Osteoblast (primary cell): ENCODE measurements around the gene RALA. TPM values are rescaled to one million over a fixed set of nuclear protein-coding genes. Genes with fewer than 3 reads are reported as not detected.
A peak's percentile ranks its signal among the peaks of the same experiment; 100 is the strongest.

ENCODE experiments used
- DNase-seq: peaks from one replicate; pipeline ENCODE4 v3.0.0; 2011; ENCODE audit warnings: low spot score, mixed read lengths; ENCODE audit not compliant: insufficient read length; ENCODE audit errors: missing footprints
- H2AFZ ChIP-seq: 2 replicates; pipeline ENCODE4 v1.6.0; 2011; ENCODE audit warnings: mild to moderate bottlenecking, low read length
- H3K27ac ChIP-seq: 2 replicates; pipeline ENCODE4 v1.5.1; 2011; ENCODE audit warnings: mild to moderate bottlenecking, low read depth, low read length, moderate library complexity
- H3K27me3 ChIP-seq: 2 replicates; pipeline ENCODE4 v1.6.0; 2012; ENCODE audit warnings: mild to moderate bottlenecking, control low read depth, inconsistent platforms, low read length, moderate library complexity; ENCODE audit not compliant: insufficient read depth
- H3K36me3 ChIP-seq: 2 replicates; pipeline ENCODE4 v1.5.1; 2011; ENCODE audit warnings: mild to moderate bottlenecking, low read length, control low read depth, moderate library complexity; ENCODE audit not compliant: insufficient read depth
- H3K4me1 ChIP-seq: 2 replicates; pipeline ENCODE4 v1.5.1; 2011; ENCODE audit warnings: mild to moderate bottlenecking, low read length, control low read depth, moderate library complexity; ENCODE audit not compliant: insufficient read depth
- H3K4me2 ChIP-seq: 2 replicates; pipeline ENCODE4 v1.6.0; 2011; ENCODE audit warnings: mild to moderate bottlenecking, low read length; ENCODE audit not compliant: insufficient read depth
- H3K4me3 ChIP-seq: fragments of 200-600 bp; sonication (generic); 3 replicates; pipeline ENCODE4 v1.5.1; 2012; ENCODE audit warnings: mild to moderate bottlenecking, low read length, inconsistent platforms; ENCODE audit not compliant: insufficient read depth
- H3K79me2 ChIP-seq: 2 replicates; pipeline ENCODE4 v1.6.0; 2012; ENCODE audit warnings: mild to moderate bottlenecking, low read length, control low read depth, inconsistent platforms; ENCODE audit not compliant: insufficient read depth
- H3K9me3 ChIP-seq: 2 replicates; pipeline ENCODE4 v1.5.1; 2011; ENCODE audit warnings: low read depth, low read length, control low read depth
- H4K20me1 ChIP-seq: 2 replicates; pipeline ENCODE4 v1.6.0; 2012; ENCODE audit warnings: mild to moderate bottlenecking, low read length, control low read depth; ENCODE audit not compliant: insufficient read depth
- total RNA-seq: library from RNA; depleted of rRNA; stranded (reverse); fragments of >200 nt; gene quantifications from 2 replicates; pipeline ENCODE4 v1.2.3, GENCODE V29; 2012
- TF ChIP-seq, protein P1 (sequence below): IDR thresholded peaks from 2 replicates; pipeline ENCODE4 v1.5.1; 2011; ENCODE audit warnings: mild to moderate bottlenecking, low read depth, low read length, moderate library complexity; ENCODE audit errors: extremely low read depth

The RALA gene
- total RNA-seq, 1 donor, result 38.4 TPM

DNA sequence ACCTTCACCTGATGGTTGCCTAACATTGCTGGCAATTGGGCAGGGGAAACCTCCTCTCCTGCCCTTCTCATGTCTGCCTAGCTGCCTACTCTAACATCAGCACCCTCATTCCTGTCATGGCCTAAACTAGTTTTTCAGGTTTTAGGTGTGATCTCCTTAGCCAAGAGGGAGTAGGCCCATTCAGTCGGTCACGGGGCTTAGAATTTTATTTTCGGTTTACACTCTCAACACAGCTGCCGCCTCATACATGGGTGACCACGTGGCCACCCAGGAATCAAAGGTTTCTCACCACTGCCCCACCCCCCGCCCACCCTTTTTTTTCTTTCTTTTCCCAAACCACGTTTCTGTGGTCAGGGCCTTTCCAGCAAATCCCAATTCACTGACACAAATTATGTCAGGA is 97.2 kb downstream of the RALA start:
- Histone ChIP-seq H3K27ac (peak overlapping the region; percentile 69), H3K4me2 (peak overlapping the region; percentile 77), H3K36me3 (no peaks in the 10 kb centered on the region), H4K20me1 (no peaks in the 10 kb centered on the region), H2AFZ (peak overlapping the region; percentile 90), H3K9me3 (no peaks in the 10 kb centered on the region), H3K4me1 (peaks cover 6% of the 10 kb centered on the region), H3K4me3 (peak overlapping the region; percentile 48), H3K79me2 (no peaks in the 10 kb centered on the region), H3K27me3 (no peaks in the 10 kb centered on the region)
- TF ChIP-seq, protein P1, sequence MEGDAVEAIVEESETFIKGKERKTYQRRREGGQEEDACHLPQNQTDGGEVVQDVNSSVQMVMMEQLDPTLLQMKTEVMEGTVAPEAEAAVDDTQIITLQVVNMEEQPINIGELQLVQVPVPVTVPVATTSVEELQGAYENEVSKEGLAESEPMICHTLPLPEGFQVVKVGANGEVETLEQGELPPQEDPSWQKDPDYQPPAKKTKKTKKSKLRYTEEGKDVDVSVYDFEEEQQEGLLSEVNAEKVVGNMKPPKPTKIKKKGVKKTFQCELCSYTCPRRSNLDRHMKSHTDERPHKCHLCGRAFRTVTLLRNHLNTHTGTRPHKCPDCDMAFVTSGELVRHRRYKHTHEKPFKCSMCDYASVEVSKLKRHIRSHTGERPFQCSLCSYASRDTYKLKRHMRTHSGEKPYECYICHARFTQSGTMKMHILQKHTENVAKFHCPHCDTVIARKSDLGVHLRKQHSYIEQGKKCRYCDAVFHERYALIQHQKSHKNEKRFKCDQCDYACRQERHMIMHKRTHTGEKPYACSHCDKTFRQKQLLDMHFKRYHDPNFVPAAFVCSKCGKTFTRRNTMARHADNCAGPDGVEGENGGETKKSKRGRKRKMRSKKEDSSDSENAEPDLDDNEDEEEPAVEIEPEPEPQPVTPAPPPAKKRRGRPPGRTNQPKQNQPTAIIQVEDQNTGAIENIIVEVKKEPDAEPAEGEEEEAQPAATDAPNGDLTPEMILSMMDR, result no peak
- DNase-seq, result peak; percentile 76

GRCh38 chr7:39721345-39721744 is 98.0 kb downstream of the RALA start:
- Histone ChIP-seq H3K79me2 (no peaks in the 10 kb centered on the region), H4K20me1 (no peaks in the 10 kb centered on the region), H3K4me3 (no peak overlapping the region), H3K27me3 (no peaks in the 10 kb centered on the region), H2AFZ (no peak overlapping the region), H3K4me2 (no peak overlapping the region), H3K36me3 (no peaks in the 10 kb centered on the region), H3K9me3 (no peaks in the 10 kb centered on the region), H3K4me1 (peaks cover 6% of the 10 kb centered on the region), H3K27ac (peak overlapping the region; percentile 37)
- TF ChIP-seq, protein P1, result no peak
- DNase-seq, result no peak

DNA sequence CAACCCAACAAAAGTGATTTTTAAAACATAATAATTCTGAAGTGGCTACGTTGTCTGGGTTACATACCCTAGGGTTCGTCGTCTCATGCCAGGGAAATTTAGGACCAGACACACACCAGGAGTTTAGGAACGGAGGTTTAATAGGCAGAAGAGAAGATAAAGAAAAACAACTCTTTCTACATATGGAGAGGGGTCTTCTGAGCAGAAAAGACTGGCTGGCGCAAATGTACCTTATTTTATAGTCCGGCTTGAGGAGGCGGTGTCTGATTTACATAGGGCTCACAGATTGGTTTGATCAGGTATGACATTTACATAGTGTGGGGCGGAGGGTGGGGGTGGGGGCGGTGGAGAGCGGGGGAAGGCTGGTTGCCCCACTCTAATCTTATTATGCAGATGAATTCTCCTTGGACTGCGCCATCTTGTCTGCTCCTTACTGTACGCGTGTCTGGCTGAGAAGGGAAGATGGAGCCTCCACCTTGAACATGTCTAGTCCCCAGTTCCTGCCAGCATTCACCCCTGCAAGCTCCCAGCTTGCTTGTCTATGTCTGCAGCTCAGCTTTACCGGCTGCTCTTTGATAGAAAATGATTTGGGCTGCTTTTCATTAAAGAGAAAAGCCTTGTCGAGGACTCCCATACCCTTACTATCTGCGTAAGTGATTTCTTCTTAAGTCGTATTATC is 98.7 kb downstream of the RALA start:
- H3K27ac ChIP-seq, result no peak overlapping the region
- no peaks in the 10 kb centered on the region for H3K79me2 ChIP-seq
- H3K9me3 ChIP-seq, result no peaks in the 10 kb centered on the region
- TF ChIP-seq, protein P1, result no peak
- H3K4me2 ChIP-seq, result no peak overlapping the region
- H3K36me3 ChIP-seq, result no peaks in the 10 kb centered on the region
- no peak for DNase-seq
- H2AFZ ChIP-seq, result no peak overlapping the region
- H3K4me3 ChIP-seq, result no peak overlapping the region
- no peaks in the 10 kb centered on the region for H3K27me3 ChIP-seq
- peaks cover 6% of the 10 kb centered on the region for H3K4me1 ChIP-seq
- no peaks in the 10 kb centered on the region for H4K20me1 ChIP-seq

DNA sequence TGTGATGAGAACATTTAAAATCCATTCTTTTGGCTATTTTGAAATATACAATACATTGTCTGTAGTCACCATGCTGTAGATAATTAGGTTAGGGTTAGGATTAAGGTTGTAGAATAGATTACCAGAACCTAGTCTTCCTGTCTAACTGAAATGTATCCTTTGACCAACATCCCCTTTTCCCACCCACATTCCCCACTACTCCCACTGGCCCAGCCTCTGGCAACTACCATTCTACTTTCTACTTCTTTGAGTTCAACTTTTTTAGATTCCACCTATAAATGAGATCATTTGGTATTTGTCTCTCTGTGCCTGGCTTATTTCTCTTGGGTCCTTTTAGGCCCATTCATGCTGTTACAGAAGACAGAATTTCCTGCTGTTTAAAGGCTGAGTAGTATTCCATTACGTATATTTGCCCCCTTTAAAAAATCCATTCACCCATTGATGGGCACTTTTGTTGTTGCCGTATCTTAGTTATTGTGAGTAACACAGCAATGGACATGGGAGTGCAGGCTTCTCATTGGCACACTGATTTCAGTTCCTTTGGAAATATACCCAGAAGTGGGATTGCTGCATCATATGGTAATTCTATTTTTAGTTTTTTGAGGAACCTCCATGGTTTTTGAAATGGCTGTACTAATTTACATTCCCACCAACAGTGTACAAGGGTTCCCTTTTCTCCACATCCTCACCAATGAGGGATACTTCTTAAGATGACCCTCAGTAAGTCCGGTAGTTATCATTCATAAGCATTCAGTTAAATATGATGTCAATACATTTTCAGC is 104.0 kb downstream of the RALA start:
- Histone ChIP-seq H3K9me3 (no peaks in the 10 kb centered on the region), H3K27me3 (no peaks in the 10 kb centered on the region), H3K79me2 (no peaks in the 10 kb centered on the region), H3K4me1 (peaks cover under 1% of the 10 kb centered on the region), H3K4me2 (no peak overlapping the region), H4K20me1 (no peaks in the 10 kb centered on the region), H3K27ac (no peak overlapping the region), H3K4me3 (no peak overlapping the region), H2AFZ (no peak overlapping the region), H3K36me3 (no peaks in the 10 kb centered on the region)
- TF ChIP-seq, protein P1, result no peak
- no peak for DNase-seq
